ENCODE data around the gene PDE4C. TPM values are rescaled to one million over a fixed set of nuclear protein-coding genes. Genes with fewer than 3 reads are reported as not detected.

Gene PDE4C
- total RNA-seq, 4 donors from 2014 or later: 0.27 to 1.4 (median 0.92) TPM; not detected in 1

DNA sequence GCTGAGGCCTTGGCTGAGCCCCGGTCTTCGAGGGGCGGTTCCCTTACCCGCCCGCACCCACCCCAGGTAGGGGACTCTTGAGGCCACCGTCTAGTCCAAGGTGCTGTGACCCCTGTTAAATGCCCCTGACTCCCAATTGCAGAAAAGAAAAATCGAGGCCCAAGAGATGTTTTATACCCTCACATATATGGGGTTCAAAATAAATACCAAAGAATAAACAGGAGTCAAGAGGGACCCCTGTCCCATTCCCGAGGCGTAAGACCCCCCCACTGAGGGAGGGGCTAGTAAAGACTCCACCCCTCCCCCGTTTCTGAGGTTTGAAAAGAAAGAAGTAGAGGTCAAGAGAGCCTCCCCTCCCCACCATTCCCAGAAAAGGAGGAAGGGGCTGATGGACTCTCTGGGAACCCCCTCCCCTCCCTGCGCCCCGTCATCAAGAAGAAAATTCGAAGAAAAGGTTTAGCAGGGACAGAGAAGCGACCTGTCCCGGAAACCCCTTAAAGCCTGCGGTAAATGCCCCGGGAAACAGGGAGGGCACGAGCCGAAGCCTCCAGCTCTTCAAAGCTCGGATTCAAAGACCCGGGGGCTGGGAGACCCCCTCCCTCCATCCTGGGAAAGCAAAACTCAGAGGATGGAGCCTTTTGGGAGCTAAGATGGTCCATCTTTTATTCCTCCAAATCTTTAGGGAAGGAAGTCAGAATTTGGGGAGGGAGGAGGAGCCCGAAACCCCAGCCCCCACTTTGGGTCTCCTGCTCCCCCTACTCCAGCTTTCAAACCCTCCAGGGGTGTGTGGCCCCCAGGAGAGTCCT lies 21.6 kb downstream of the PDE4C start:
- Histone ChIP-seq H3K27ac (peak overlapping the region; percentile 93 to 99 (median 97)), H3K4me1 (peaks cover 17 to 19% of the 10 kb centered on the region in 2 donors), H3K9me3 (no peaks in the 10 kb centered on the region), H3K27me3 (no peaks in the 10 kb centered on the region), H3K36me3 (no peaks in the 10 kb centered on the region), H3K4me3 (replicated peaks in 1 of 3) (peak overlapping the region; percentile 46 to 63 (median 55))
- no peak for DNase-seq
- TF ChIP-seq POLR2A (IDR thresholded peaks at IDR 0.05): peak; percentile 23 to 46
- TF ChIP-seq, protein P1, sequence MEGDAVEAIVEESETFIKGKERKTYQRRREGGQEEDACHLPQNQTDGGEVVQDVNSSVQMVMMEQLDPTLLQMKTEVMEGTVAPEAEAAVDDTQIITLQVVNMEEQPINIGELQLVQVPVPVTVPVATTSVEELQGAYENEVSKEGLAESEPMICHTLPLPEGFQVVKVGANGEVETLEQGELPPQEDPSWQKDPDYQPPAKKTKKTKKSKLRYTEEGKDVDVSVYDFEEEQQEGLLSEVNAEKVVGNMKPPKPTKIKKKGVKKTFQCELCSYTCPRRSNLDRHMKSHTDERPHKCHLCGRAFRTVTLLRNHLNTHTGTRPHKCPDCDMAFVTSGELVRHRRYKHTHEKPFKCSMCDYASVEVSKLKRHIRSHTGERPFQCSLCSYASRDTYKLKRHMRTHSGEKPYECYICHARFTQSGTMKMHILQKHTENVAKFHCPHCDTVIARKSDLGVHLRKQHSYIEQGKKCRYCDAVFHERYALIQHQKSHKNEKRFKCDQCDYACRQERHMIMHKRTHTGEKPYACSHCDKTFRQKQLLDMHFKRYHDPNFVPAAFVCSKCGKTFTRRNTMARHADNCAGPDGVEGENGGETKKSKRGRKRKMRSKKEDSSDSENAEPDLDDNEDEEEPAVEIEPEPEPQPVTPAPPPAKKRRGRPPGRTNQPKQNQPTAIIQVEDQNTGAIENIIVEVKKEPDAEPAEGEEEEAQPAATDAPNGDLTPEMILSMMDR (IDR thresholded peaks at IDR 0.05): no peak
- intact Hi-C loops (cut with DNase I): loop anchor here (5.0 to 10.0 kb wide), 2 partner anchors 42 to 210 kb away; partner anchors contain the start of gene SSBP4
- WGBS, 2 donors: 0 to 2% methylated on average over 17 to 22 of the region's 22 CpGs

DNA sequence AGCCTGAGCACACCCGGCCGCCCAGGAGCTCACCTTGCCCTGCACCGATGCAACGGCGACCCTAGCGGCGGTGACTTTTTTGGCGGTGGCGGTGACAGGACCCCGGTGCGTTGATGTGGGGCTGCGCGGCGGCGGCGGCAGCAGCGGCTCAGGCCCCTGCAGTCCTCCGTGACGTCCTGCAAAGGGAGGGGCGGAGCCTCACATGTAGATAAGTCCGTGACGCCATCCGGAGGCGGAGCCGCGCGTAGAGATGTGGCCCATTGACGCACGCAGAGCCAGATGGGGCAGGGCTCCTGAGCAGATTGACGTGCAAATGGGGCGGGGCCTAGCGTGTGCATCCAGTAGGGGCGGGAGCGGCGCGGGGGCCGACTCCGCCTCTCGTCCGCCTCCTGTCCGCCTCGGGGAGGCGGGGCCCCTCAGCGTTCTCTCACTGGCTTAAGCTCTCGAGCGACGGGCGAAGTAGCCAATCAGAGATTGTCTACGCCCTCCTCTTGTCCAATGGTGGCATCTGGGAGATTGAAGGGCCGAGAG lies 22.3 kb downstream of the PDE4C start, which contains the start of gene RAB3A:
Gene RAB3A, minus strand, starts transcription at position 180 of the 531 bp plus-strand sequence. CDS start 1,302 bp downstream, outside the sequence.
- WGBS, 2 donors: 0 to 1% methylated on average over 1 to 19 of the region's 50 CpGs
- Histone ChIP-seq H3K4me1 (peaks cover 17 to 19% of the 10 kb centered on the region in 2 donors), H3K27me3 (no peaks in the 10 kb centered on the region), H3K9me3 (no peaks in the 10 kb centered on the region), H3K4me3 (replicated peaks in 1 of 3) (peak within 1 kb of the TSS; percentile 46 to 72 (median 63)), H3K36me3 (no peaks in the 10 kb centered on the region), H3K27ac (peak within 1 kb of the TSS; percentile 93 to 99 (median 97))
- intact Hi-C loops (cut with DNase I): loop anchor here (5.0 to 10.0 kb wide), 2 partner anchors 42 to 211 kb away; partner anchors contain the start of gene SSBP4
- DNase-seq: peak; percentile 100
- TF ChIP-seq, protein P1 (IDR thresholded peaks at IDR 0.05): no peak
- TF ChIP-seq POLR2A (IDR thresholded peaks at IDR 0.05): peak in 1 of 2 donors; percentile 74

DNA sequence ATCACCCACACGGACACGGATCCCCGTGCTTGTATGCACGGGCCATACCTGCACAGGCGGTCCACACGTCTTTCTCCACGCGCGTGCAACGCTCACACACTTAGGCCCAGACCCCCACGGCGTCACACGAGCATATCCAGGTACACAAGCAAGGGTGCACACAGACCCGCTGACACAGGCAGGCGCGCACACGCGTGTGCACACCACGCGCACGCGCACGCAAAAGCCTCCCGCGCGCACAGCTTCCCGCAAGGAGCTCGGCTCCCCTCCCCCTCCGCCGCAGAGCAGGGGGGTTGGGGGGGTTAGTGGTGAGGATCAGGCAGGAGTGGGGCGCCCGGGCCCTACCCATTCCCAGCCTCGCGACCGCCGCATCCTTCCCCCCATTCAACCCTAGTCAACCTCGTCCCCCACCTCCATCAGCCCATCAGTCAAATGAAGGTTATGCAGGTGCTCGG lies 22.8 kb downstream of the PDE4C start:
- TF ChIP-seq, protein P1 (IDR thresholded peaks at IDR 0.05): no peak
- TF ChIP-seq POLR2A (IDR thresholded peaks at IDR 0.05): no peak
- peaks cover 17 to 19% of the 10 kb centered on the region in 2 donors for H3K4me1 ChIP-seq
- 0% methylated on average over 6 to 13 of the region's 38 CpGs for WGBS, 2 donors
- intact Hi-C loops (cut with DNase I): loop anchor here (5.0 to 10.0 kb wide), 2 partner anchors 41 to 211 kb away; partner anchors contain the start of gene SSBP4
- DNase-seq: peak in 1 of 2 donors; percentile 47
- no peaks in the 10 kb centered on the region for H3K9me3 ChIP-seq
- peak overlapping the region in 2 of 3 donors; percentile 38 to 39 for H3K27ac ChIP-seq
- no peaks in the 10 kb centered on the region for H3K27me3 ChIP-seq
- H3K36me3 ChIP-seq: peaks cover 0 to 4% of the 10 kb centered on the region in 2 donors
- peak overlapping the region; percentile 40 to 72 (median 44) for H3K4me3 ChIP-seq (replicated peaks in 1 of 3)

DNA sequence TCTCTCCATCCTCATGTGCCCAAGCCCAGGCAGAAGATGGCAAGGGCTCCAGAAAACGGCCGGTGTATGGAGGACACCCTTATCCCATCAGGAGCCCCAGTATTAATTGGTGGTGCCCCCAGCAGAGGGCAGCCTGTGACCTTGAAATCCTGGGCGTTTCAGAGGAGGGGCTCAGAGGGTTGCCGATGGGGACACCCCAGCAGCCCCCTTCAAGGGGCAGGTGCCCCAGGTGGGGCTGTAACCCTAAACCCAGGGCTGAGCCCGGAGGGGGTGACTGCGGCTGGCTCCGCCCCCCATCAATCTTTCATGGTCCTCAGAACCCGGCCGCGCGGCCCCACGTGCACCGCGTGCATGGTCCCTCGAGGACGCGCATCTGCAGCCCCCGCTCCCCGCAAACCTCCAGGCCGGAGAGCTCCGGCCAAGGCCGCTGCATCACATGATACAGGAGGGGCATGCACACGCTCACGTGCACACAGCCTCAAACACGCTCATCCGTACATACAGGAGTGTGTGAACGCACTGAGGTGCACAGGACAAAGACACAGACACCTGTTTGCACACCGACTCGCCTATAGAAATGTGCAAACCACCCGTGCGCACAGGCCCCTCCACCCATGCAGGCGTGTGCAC lies 23.3 kb downstream of the PDE4C start:
- DNase-seq: peak; percentile 36 to 51
- H3K4me3 ChIP-seq (replicated peaks in 1 of 3): peak overlapping the region in 1 of 3 donors; percentile 72
- H3K27ac ChIP-seq: peak overlapping the region in 1 of 3 donors; percentile 46
- 2% methylated on average over 9 of the region's 32 CpGs; no CpG with 5 or more reads in 1 of the 2 donors for WGBS, 2 donors
- intact Hi-C loops (cut with DNase I): loop anchor here (5.0 to 10.0 kb wide), 2 partner anchors 41 to 212 kb away; partner anchors contain the start of gene SSBP4
- H3K36me3 ChIP-seq: peaks cover 0 to 10% of the 10 kb centered on the region in 2 donors
- no peaks in the 10 kb centered on the region for H3K9me3 ChIP-seq
- no peaks in the 10 kb centered on the region for H3K27me3 ChIP-seq
- H3K4me1 ChIP-seq: peaks cover 17 to 19% of the 10 kb centered on the region in 2 donors
- TF ChIP-seq, protein P1 (IDR thresholded peaks at IDR 0.05): peak in 3 of 6 experiments; percentile 24 to 43 (median 31)
- no peak for TF ChIP-seq POLR2A (IDR thresholded peaks at IDR 0.05)

All from thyroid gland (tissue), 4 donors.